Calu3 (cell line): ENCODE results near the gene DIAPH2. TPM values are rescaled to one million over a fixed set of nuclear protein-coding genes. Genes with fewer than 3 reads are reported as not detected.

ENCODE experiments used
- BruUV-seq: library from RNA; stranded (reverse); fragments of 400-500 nt; replicated peaks from 2 replicates; lab custom pipeline; 2021; lab: Mats Ljungman, UMichigan
- CTCF ChIA-PET: fragments of 300-600 bp; sonication (Branson Sonifier 250); formaldehyde crosslinking; loops from one replicate; lab custom pipeline; 2022; ENCODE audit warnings: antibody characterized with exemption; lab: Charles Lee
- DNase-seq: peaks from one replicate; pipeline ENCODE4 v3.0.0; 2022
- H3K27ac Mint-ChIP-seq: one replicate; pipeline ENCODE4 v1.8.0; 2022; ENCODE audit warnings: mixed read lengths; ENCODE audit not compliant: unreplicated experiment
- H3K27me3 Mint-ChIP-seq: one replicate; pipeline ENCODE4 v1.8.0; 2022; ENCODE audit warnings: mixed read lengths; ENCODE audit not compliant: unreplicated experiment
- H3K36me3 Mint-ChIP-seq: one replicate; pipeline ENCODE4 v1.8.0; 2022; ENCODE audit warnings: mild to moderate bottlenecking, moderate library complexity, mixed read lengths; ENCODE audit not compliant: insufficient read depth, unreplicated experiment
- H3K4me1 Mint-ChIP-seq: one replicate; pipeline ENCODE4 v1.8.0; 2022; ENCODE audit warnings: mild to moderate bottlenecking, low read depth, mixed read lengths; ENCODE audit not compliant: unreplicated experiment
- H3K4me3 Mint-ChIP-seq: one replicate; pipeline ENCODE4 v1.8.0; 2022; ENCODE audit warnings: mild to moderate bottlenecking, low read depth, moderate library complexity, mixed read lengths; ENCODE audit not compliant: unreplicated experiment
- H3K9me3 Mint-ChIP-seq: one replicate; pipeline ENCODE4 v1.8.0; 2022; ENCODE audit warnings: low read depth, mixed read lengths; ENCODE audit not compliant: unreplicated experiment
- intact Hi-C: fragments of 100-400 bp; cut with micrococcal nuclease; formaldehyde crosslinking; loops from one replicate; pipeline ENCODE4 v1.10.0; 2022; ENCODE audit not compliant: unreplicated experiment
- total RNA-seq: library from RNA; stranded (reverse); gene quantifications from 2 replicates; pipeline ENCODE4 v1.2.3, GENCODE V29; 2022
- TF ChIP-seq, protein P1 (sequence below): fragments of 200-600 bp; IDR thresholded peaks from one replicate; pipeline ENCODE4 v1.8.0; 2022; ENCODE audit warnings: antibody characterized with exemption; ENCODE audit not compliant: unreplicated experiment

Gene DIAPH2
- total RNA-seq, 1 experiment from 2014 or later, result 24.2 TPM

DNA sequence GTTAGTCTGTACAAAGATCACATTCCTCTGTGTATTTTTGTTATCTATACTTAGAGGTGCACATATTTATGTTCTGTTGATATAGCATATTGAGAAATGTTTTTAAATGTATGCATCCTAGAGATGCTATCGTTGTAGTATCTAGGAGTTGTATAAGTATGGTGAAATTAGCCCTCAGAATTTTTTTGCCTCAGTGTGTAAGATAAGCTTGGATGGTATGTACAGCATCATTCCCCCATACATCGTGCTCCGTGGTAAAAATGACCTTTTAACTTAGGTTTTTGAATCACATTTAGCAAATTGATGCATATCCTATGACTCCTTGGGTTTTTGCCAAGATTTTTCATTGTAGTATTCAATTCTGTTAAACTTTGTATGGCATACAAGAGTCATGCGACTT lies 312.6 kb downstream of the DIAPH2 start:
- Mint-ChIP-seq H3K27ac (no peak overlapping the region), H3K4me3 (no peak overlapping the region), H3K9me3 (peaks cover 6% of the 10 kb centered on the region), H3K36me3 (no peaks in the 10 kb centered on the region), H3K27me3 (no peaks in the 10 kb centered on the region), H3K4me1 (peaks cover 19% of the 10 kb centered on the region)
- no peak for DNase-seq
- TF ChIP-seq, protein P1, sequence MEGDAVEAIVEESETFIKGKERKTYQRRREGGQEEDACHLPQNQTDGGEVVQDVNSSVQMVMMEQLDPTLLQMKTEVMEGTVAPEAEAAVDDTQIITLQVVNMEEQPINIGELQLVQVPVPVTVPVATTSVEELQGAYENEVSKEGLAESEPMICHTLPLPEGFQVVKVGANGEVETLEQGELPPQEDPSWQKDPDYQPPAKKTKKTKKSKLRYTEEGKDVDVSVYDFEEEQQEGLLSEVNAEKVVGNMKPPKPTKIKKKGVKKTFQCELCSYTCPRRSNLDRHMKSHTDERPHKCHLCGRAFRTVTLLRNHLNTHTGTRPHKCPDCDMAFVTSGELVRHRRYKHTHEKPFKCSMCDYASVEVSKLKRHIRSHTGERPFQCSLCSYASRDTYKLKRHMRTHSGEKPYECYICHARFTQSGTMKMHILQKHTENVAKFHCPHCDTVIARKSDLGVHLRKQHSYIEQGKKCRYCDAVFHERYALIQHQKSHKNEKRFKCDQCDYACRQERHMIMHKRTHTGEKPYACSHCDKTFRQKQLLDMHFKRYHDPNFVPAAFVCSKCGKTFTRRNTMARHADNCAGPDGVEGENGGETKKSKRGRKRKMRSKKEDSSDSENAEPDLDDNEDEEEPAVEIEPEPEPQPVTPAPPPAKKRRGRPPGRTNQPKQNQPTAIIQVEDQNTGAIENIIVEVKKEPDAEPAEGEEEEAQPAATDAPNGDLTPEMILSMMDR, result no peak
- no TSS peak for BruUV-seq
- CTCF ChIA-PET, result interaction anchor here (0.6 kb wide), 1 partner anchor 195 kb away, joined by 6 read pairs; no protein-coding TSS in a partner anchor
- intact Hi-C loops, result loop anchor here (10.0 kb wide), 1 partner anchor 222 kb away; no protein-coding TSS in a partner anchor

DNA sequence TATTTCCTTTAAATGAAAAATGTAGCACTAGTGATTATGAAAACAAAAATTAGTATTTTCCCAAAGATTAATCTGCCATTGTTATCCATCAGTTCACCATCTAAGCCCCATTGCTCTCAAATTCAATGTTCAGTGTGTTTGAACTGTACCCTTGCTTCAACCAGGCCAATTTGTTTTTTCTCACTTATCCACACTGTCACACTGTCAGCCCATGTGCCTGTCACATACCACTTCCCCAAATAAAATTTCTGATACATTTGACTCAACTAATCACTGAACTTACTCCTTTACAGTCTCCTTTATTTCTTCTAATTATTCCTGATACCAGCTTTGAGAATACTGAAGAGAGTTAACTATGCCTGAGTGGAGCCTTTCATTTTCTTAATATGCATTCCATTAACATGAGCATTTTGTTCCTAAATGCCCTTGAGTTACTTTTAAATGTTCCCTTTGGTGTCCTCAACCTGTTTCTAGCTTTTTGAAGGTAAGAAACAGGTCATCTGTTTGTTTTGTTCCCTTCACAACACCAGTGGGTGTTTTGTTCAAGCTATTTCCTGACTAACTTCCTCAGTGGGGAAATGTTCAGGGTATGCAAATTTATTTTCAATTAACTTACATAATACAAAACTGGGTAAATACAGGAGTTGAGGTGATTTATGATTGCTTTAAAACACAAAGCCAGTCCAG lies 316.2 kb downstream of the DIAPH2 start:
- Mint-ChIP-seq H3K4me1 (no peaks in the 10 kb centered on the region), H3K36me3 (no peaks in the 10 kb centered on the region), H3K4me3 (no peak overlapping the region), H3K27ac (no peak overlapping the region), H3K27me3 (no peaks in the 10 kb centered on the region), H3K9me3 (no peaks in the 10 kb centered on the region)
- intact Hi-C loops, result no loop called here
- TF ChIP-seq, protein P1, result no peak
- CTCF ChIA-PET, result no interaction called here
- DNase-seq, result no peak
- no TSS peak for BruUV-seq

DNA sequence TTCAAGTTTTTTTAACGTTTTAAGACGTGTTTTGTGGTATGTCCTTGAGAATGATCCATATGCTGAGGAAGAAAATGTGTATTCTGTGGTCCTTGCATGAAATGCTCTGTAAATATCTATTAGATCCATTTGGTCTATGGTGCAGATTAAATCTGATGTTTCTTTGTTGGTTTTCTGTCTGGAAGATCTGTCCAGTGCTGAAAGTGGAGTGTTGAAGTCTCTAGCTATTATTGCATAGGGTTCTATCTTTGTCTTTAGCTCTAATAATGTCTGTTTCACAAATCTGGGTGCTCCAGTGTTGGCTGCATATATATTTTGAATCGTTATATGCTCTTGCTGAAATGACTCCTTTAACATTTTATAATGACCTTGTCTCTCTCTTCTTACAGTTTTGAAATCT lies 321.5 kb downstream of the DIAPH2 start:
- Mint-ChIP-seq H3K36me3 (no peaks in the 10 kb centered on the region), H3K27me3 (no peaks in the 10 kb centered on the region), H3K9me3 (peaks cover 2% of the 10 kb centered on the region), H3K4me3 (no peak overlapping the region), H3K27ac (no peak overlapping the region), H3K4me1 (no peaks in the 10 kb centered on the region)
- no peak for DNase-seq
- intact Hi-C loops, result no loop called here
- TF ChIP-seq, protein P1, result no peak
- CTCF ChIA-PET, result interaction anchor here (0.7 kb wide), 1 partner anchor 320 kb away, joined by 4 read pairs; no protein-coding TSS in a partner anchor
- BruUV-seq, result no TSS peak

DNA sequence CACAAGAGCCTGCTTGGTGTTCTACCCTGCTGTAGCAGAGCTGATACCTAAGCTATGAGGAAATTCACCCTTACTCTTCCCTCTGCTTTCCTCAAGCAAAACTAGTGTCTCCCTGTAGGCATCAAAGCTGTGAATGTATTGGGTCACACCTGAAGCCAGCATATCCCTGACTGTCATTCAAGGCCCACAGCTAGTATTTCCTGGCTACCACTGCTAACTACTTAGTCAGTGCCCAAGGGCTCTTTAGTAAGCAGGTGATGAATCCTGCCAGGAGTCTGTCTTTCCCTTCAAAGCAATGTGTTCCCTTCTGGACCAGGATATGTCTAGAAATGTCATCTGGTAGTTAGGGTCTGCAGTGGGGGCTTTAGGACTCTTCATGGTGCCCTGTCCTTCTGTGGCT lies 324.7 kb downstream of the DIAPH2 start:
- Mint-ChIP-seq H3K9me3 (peaks cover 2% of the 10 kb centered on the region), H3K27ac (no peak overlapping the region), H3K27me3 (no peaks in the 10 kb centered on the region), H3K36me3 (no peaks in the 10 kb centered on the region), H3K4me3 (no peak overlapping the region), H3K4me1 (no peaks in the 10 kb centered on the region)
- CTCF ChIA-PET, result interaction anchor here (0.6 to 0.7 kb wide), 2 partner anchors 18 to 1152 kb away, joined by 3 read pairs; no protein-coding TSS in a partner anchor
- BruUV-seq, result no TSS peak
- no peak for DNase-seq
- intact Hi-C loops, result no loop called here
- TF ChIP-seq, protein P1, result no peak
